GM12865 (cell line): Measurements from ENCODE around the gene ANK2.
"Not testable (repeated sequence)": the region's sequence is repeated elsewhere in the genome, so short reads cannot be mapped to it uniquely, and the experiment has no call there.

Experiments
- DNase-seq: peaks from one replicate; pipeline ENCODE4 v3.0.0; 2010; ENCODE audit warnings: low read depth
- H3K4me3 ChIP-seq: 2 replicates; pipeline ENCODE4 v1.5.1; 2011; ENCODE audit warnings: mild to moderate bottlenecking, low read depth, low read length, control low read depth
- CTCF ChIP-seq: IDR thresholded peaks from 2 replicates; pipeline ENCODE4 v1.5.1; 2011; ENCODE audit warnings: low read length, control low read depth, low read depth, inconsistent platforms; ENCODE audit not compliant: insufficient read depth; ENCODE audit errors: missing control alignments

The ANK2 gene

GRCh38 chr4:113057891-113058290 lies 8.4 kb downstream of the ANK2 start:
- no peak for DNase-seq
- H3K4me3 ChIP-seq: no peak overlapping the region
- TF ChIP-seq CTCF: no peak

GRCh38 chr4:113059449-113060182 lies 10.2 kb downstream of the ANK2 start:
- no peak for DNase-seq
- TF ChIP-seq CTCF: no peak
- no peak overlapping the region for H3K4me3 ChIP-seq

- TF ChIP-seq CTCF: no peak
- no peak overlapping the region for H3K4me3 ChIP-seq
- no peak for DNase-seq
These were observed 11.4 kb downstream of the ANK2 start for GRCh38 chr4:113060853-113061252.

- H3K4me3 ChIP-seq: no peak overlapping the region
- no peak for TF ChIP-seq CTCF
- no peak for DNase-seq
These were observed 14.8 kb downstream of the ANK2 start for GRCh38 chr4:113064244-113064643.

- no peak overlapping the region for H3K4me3 ChIP-seq
- no peak for TF ChIP-seq CTCF
- no peak for DNase-seq
These were observed 16.2 kb downstream of the ANK2 start for GRCh38 chr4:113065629-113066028.

GRCh38 chr4:113068771-113069170 lies 19.3 kb downstream of the ANK2 start:
- DNase-seq, H3K4me3 ChIP-seq: not testable (repeated sequence)

GRCh38 chr4:113069212-113069892 lies 19.9 kb downstream of the ANK2 start:
- no peak for DNase-seq
- TF ChIP-seq CTCF: no peak
- no peak overlapping the region for H3K4me3 ChIP-seq
